DND-41 (cell line): ENCODE measurements around the gene APPBP2.

Experiments used
- ATAC-seq: fragments of 200-7000 bp; cut with Tn5 transposase; 3 replicates; pipeline ENCODE4 v1.9.1; 2021; ENCODE audit warnings: low read depth; ENCODE audit not compliant: insufficient read depth
- DNase-seq: peaks from one replicate; pipeline ENCODE4 v3.0.0-alpha.2; 2020
- H2AFZ ChIP-seq: 2 replicates; pipeline ENCODE4 v1.6.0; 2012; ENCODE audit warnings: low read depth, low read length
- H3K27ac ChIP-seq: 2 replicates; pipeline ENCODE4 v1.5.1; 2012; ENCODE audit warnings: low read length, inconsistent platforms
- H3K27me3 ChIP-seq: fragments of 200-600 bp; sonication (generic); 2 replicates; pipeline ENCODE4 v1.6.0; 2012; ENCODE audit warnings: low read length, mild to moderate bottlenecking, inconsistent platforms; ENCODE audit not compliant: insufficient read depth, poor library complexity
- H3K36me3 ChIP-seq: 2 replicates; pipeline ENCODE4 v1.5.1; 2012; ENCODE audit warnings: low read length, inconsistent platforms; ENCODE audit not compliant: insufficient read depth
- H3K4me1 ChIP-seq: 2 replicates; pipeline ENCODE4 v1.5.1; 2012; ENCODE audit warnings: mild to moderate bottlenecking, low read length; ENCODE audit not compliant: insufficient read depth
- H3K4me2 ChIP-seq: 2 replicates; pipeline ENCODE4 v1.6.0; 2012; ENCODE audit warnings: mild to moderate bottlenecking, moderate library complexity, low read length, inconsistent platforms; ENCODE audit not compliant: insufficient read depth
- H3K4me3 ChIP-seq, 2 experiments: fragments of 200-600 bp in 1 of 2; shearing (Covaris generic) in 1 of 2; 2 replicates each; pipeline ENCODE4 v1.5.1; 2012 to 2016; ENCODE audit warnings: inconsistent platforms in 2 of 2, low read length in 2 of 2, mild to moderate bottlenecking in 2 of 2, low read depth in 1 of 2, moderate library complexity in 1 of 2
- H3K79me2 ChIP-seq: 2 replicates; pipeline ENCODE4 v1.6.0; 2012; ENCODE audit warnings: low read length, inconsistent platforms; ENCODE audit not compliant: insufficient read depth
- H3K9ac ChIP-seq: 2 replicates; pipeline ENCODE4 v1.6.0; 2012; ENCODE audit warnings: low read depth, mild to moderate bottlenecking, inconsistent platforms, low read length, moderate library complexity
- H3K9me3 ChIP-seq: 2 replicates; pipeline ENCODE4 v1.5.1; 2012; ENCODE audit warnings: low read length, moderate library complexity, mild to moderate bottlenecking, inconsistent platforms; ENCODE audit not compliant: insufficient read depth, severe bottlenecking
- H4K20me1 ChIP-seq: 2 replicates; pipeline ENCODE4 v1.6.0; 2012; ENCODE audit warnings: low read length; ENCODE audit not compliant: insufficient read depth
- CTCF ChIP-seq: IDR thresholded peaks from 2 replicates; pipeline ENCODE4 v1.5.1; 2012; ENCODE audit warnings: borderline replicate concordance, low read length, moderate library complexity, mild to moderate bottlenecking; ENCODE audit not compliant: poor library complexity, severe bottlenecking; ENCODE audit errors: extremely low read depth
- EZH2 ChIP-seq: IDR thresholded peaks from 3 replicates; pipeline ENCODE4 v1.6.1; 2012; ENCODE audit warnings: borderline replicate concordance, low read depth, mild to moderate bottlenecking, moderate library complexity, low read length, inconsistent platforms; ENCODE audit not compliant: severe bottlenecking

Gene APPBP2

GRCh38 chr17:60463157-60463835 is 62.7 kb downstream of the APPBP2 start:
- H3K9me3 ChIP-seq: no peaks in the 10 kb centered on the region
- no peak overlapping the region for H3K4me2 ChIP-seq
- TF ChIP-seq CTCF: no peak
- no peak for TF ChIP-seq EZH2
- no peaks in the 10 kb centered on the region for H3K27me3 ChIP-seq
- no peaks in the 10 kb centered on the region for H3K4me1 ChIP-seq
- H3K79me2 ChIP-seq: no peaks in the 10 kb centered on the region
- no peak overlapping the region for H2AFZ ChIP-seq
- DNase-seq (no peak), ATAC-seq (no peak)
- H3K4me3 ChIP-seq: no peak overlapping the region
- peaks cover 74% of the 10 kb centered on the region for H3K36me3 ChIP-seq
- no peaks in the 10 kb centered on the region for H4K20me1 ChIP-seq
- H3K27ac ChIP-seq: no peak overlapping the region
- no peak overlapping the region for H3K9ac ChIP-seq

GRCh38 chr17:60461584-60461983 is 64.5 kb downstream of the APPBP2 start:
- Histone ChIP-seq H4K20me1 (no peaks in the 10 kb centered on the region), H3K79me2 (no peaks in the 10 kb centered on the region), H3K4me1 (no peaks in the 10 kb centered on the region), H3K27ac (no peak overlapping the region), H2AFZ (no peak overlapping the region), H3K9me3 (no peaks in the 10 kb centered on the region), H3K9ac (no peak overlapping the region), H3K4me3 (no peak overlapping the region), H3K36me3 (peaks cover 83% of the 10 kb centered on the region), H3K4me2 (no peak overlapping the region), H3K27me3 (no peaks in the 10 kb centered on the region)
- DNase-seq (no peak), ATAC-seq (no peak)
- TF ChIP-seq EZH2: no peak
- TF ChIP-seq CTCF: no peak

- no peak overlapping the region for H3K4me2 ChIP-seq
- no peaks in the 10 kb centered on the region for H3K79me2 ChIP-seq
- H3K27me3 ChIP-seq: no peaks in the 10 kb centered on the region
- H3K4me1 ChIP-seq: no peaks in the 10 kb centered on the region
- ATAC-seq: no peak
- H3K36me3 ChIP-seq: peaks cover 73% of the 10 kb centered on the region
- H3K27ac ChIP-seq: no peak overlapping the region
- no peaks in the 10 kb centered on the region for H4K20me1 ChIP-seq
- H3K9ac ChIP-seq: no peak overlapping the region
- H3K9me3 ChIP-seq: no peaks in the 10 kb centered on the region
- H2AFZ ChIP-seq: no peak overlapping the region
- no peak for TF ChIP-seq EZH2
- no peak for TF ChIP-seq CTCF
- H3K4me3 ChIP-seq: no peak overlapping the region
- DNase-seq: no peak
Observed at GRCh38 chr17:60457148-60457547, 68.9 kb downstream of the APPBP2 start.
